Measurements from ENCODE around the gene MAGEC3. TPM values are rescaled to one million over a fixed set of nuclear protein-coding genes. Genes with fewer than 3 reads are reported as not detected.
"Not testable (repeated sequence)": the region's sequence is repeated elsewhere in the genome, so short reads cannot be mapped to it uniquely, and the experiment has no call there.

Gene MAGEC3, protein sequence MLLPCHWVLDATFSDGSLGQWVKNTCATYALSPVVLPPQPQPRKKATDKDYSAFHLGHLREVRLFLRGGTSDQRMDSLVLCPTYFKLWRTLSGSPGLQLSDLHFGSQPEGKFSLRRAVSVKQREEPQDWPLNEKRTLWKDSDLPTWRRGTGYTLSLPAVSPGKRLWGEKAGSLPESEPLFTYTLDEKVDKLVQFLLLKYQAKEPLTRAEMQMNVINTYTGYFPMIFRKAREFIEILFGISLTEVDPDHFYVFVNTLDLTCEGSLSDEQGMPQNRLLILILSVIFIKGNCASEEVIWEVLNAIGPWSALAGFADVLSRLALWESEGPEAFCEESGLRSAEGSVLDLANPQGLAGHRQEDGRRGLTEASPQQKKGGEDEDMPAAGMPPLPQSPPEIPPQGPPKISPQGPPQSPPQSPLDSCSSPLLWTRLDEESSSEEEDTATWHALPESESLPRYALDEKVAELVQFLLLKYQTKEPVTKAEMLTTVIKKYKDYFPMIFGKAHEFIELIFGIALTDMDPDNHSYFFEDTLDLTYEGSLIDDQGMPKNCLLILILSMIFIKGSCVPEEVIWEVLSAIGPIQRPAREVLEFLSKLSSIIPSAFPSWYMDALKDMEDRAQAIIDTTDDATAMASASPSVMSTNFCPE
- not detected in 2 replicates for total RNA-seq

DNA sequence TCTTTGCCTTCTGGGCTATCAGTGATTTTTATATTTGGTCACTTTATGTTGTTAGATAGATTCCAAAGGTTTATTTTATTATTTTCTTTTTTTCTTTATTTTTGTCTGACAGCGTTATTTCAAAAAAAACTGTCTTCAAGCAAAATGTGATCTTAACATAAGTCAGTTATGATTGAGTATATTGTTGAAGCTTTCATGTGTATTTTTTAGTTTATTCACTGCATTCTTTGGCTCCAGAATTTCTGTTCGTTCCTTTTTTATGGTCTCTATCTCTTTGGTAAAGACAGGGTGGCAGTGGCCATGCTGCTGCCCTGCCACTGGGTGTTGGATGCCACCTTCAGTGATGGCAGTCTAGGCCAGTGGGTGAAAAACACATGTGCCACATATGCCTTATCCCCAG is at the start of gene MAGEC3:
TSS of gene MAGEC3 (plus strand) at position 301 of the 400 bp plus-strand sequence. CDS start at position 301, 0 bp downstream.
- DNase-seq (ENCODE audit: low read depth, low spot score) = no peak

DNA sequence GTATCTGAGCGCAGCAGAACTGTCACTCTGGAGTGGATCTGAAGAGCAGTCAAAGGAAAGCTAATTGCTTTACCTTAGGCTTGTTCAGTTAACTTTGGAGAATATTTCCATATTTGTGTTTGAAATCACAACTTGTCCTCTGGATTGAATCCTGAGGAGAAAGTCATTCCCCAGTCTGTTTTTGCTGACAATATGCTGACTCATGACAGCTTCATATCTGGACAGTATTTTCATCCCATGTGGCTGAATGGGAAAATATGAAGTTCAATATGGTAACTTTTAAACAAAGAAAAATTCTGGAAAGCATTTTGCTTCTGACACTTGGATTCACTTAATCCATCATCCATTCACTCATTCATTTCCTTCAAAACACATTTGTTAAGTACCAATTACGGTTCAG is 46.3 kb upstream of the MAGEC3 start:
- DNase-seq (ENCODE audit: low read depth, low spot score) = no peak

DNA sequence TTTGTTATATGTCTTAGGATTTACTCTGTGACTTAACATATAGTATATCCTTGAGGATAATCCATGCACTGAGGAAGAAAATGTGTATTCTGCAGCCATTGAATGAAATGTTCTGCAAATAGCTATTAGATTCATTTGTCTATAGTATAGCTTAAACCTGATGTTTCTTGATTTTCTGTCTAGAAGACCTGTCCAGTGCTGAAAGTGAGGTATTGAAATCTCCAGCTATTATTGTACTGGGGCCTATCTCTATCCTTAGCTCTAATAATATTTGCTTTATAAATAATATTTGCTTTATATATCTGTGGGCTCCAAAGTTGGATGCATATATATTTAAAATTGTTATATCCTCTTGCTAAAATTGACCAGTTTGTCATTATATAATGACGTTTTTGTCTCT is 26.7 kb upstream of the MAGEC3 start:
- no peak for DNase-seq (ENCODE audit: low read depth, low spot score)

DNA sequence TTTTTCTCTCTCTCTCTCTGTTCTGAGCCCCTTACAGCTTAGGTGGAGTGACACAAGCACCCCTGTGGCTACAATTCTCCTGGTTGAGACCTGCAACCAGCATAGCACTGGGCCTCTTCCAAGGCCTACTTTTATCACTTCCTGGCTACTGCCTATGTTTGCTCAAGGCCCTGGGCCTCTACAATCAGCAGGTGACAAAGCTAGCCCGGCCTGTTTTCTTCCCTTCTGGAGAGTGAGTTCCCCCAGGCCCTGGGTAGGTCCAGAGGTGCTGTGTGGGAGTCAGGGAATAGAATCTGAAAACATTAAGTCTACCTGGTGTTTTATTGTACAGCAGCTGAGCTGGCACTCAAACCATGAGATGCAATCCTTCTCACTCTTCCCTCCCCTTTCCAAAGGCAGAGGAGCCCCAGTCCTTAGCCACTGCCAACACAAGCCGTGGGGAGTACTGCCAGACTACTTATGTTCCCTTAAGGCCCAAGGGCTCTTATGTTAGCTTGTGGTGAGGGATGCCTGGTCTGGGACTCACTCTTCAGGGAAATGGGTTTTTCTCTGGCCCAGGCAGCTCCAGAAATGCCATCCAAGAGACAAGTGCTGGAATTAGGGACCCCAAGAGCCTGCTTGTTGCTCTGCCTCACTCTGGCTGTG is 23.8 kb upstream of the MAGEC3 start:
- no peak for DNase-seq (ENCODE audit: low read depth, low spot score)

DNA sequence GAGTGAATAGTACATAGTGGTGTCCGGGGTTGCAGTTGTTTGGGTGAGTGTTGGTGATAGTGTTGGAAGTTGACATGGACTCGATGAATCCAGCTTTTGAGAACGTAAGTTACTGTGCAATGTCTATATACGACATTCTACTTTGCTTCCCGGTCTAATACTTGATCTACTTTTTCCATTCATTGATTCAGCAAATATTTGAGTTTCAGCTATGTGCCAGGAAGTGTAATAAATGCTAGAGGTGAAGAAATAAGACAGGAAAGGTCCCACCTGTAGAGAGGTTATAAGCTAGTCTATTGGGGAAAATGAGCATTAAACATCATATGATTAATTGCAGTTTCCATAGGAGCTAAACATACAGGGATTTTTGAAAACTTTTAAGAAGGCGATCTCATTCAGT is 22.2 kb upstream of the MAGEC3 start:
- no peak for DNase-seq (ENCODE audit: low read depth, low spot score)

DNA sequence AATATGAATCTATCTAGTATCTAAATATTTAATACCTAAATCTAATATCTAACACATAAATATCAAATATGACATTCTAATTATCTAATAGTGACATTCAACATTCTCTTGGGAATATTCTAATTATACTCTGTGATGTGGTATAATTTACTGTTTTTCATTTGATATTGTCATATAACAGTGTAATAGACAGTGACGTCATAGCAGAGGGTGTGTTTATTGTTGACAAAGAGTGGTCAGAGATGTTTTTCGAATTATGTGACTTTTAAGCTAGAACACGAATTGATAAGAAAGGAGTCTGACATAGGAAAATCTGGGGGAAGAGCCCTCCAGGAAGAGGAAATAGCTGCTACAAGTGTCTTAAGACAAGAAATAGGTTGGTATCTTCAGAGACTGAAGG is 5.9 kb upstream of the MAGEC3 start:
- no peak for DNase-seq (ENCODE audit: low read depth, low spot score)

DNA sequence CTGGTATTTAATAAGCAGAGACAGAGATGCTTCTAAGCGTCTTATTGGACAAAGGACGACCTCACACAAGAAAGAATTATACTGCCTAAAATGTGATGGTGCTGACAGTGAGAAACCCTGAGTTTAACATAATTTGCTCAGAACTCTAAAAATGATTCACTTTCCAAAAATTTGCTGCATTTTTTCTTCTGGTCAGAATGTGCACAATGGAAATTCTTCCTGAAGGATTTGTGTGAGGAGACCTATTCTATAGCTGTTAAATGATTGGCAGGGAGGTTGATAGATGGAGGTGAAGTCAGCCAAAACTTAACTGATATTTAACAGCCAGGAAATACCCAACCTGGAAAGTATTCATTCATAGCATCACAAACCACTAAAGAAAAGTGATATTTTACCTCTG is 1.7 kb downstream of the MAGEC3 start:
- DNase-seq (ENCODE audit: low read depth, low spot score) = no peak

DNA sequence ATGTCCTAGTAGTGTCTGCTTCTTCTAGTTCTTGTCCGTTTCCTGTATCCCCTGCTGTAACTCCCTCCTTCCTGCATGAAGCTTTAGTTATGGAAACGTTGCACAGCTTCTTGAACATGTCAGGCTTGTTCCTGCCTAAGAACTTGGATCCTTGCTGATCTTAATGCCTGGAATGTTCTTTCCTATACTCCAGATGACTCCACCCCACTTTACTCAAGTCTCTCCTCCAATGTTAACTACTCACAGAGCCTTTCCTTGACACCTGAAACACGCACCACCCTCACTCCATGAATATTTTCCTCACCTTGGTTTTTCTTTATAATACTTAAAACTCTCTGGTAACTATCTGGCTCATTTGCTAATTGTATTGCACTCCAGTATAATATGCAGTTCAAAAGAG is 19.4 kb downstream of the MAGEC3 start:
- DNase-seq (ENCODE audit: low read depth, low spot score) = no peak

DNA sequence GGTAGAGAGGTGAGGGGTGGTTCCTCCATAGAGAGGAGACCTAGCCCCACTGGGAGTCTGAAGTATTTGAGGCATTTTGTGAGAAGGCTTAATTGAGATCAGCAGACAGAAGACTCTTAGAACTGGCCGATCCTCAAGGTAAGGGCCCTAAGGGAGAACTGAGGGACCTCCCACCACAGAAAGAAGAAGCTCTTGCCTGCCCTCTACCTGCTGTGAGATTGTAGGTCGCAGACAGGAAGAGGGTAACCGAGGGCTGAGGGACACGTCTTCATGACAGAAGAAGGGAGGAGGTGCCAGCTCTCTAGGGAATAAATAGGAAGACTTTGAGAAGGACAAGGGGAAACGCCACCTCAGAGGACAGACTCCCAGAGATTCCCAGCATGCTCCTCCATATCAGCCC is 41.5 kb downstream of the MAGEC3 start:
- no peak for DNase-seq (ENCODE audit: low read depth, low spot score)

DNA sequence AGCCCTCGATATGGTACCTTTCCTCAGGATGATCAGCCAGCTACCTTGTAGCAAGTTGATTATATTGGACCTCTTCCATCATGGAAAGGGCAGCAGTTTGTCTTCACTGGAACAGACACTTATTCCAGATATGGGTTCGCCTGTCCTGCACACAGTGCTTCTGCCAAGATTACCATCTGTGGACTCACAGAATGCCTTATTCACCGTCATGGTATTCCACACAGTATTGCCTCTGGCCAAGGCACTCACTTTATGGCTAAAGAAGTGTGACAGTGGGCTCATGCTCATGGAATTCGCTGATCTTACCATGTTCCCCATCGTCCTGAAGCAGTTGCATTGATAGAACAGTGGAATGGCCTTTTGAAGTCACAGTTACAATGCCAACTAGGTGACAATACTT is 50.7 kb downstream of the MAGEC3 start:
- DNase-seq (ENCODE audit: low read depth, low spot score) = not testable (repeated sequence)

DNA sequence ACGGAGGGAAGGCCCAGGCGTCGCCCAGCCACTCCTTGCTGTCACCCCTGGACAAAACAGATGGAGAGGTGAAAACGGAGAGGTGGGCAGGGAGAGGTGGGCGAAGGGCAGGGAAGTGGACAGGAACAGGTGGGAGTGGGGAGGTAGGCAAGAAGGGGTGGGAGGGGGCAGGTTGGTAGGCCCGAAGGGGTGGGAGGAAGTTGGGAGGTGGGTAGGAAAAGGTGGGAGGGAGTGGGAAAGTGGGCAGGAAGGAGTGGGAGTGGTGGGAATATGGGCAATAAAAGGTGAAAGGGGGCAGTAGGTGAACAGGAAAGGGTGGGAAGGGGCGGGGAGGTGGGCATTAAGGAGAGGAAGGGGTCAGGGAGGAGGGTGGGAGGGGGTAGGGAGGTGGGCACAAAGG is 56.6 kb downstream of the MAGEC3 start:
- DNase-seq (ENCODE audit: low read depth, low spot score) = no peak

DNA sequence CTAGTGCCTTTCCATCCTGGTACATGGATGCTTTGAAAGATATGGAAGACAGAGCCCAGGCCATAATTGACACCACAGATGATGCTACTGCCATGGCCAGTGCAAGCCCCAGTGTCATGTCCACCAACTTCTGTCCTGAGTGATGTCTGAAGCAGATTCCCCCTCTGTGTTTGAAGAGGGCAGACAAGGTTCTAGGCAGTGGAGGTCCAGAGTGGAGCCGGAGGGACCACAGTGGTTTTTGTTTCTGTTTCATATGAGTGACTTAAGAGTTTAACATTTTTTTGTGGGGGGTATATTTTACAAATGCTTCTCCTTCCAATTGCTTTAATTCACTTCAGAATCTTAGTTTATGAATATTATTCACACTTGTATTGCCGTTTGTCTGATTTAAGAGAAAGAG is 59.6 kb downstream of the MAGEC3 start:
- no peak for DNase-seq (ENCODE audit: low read depth, low spot score)

DNA sequence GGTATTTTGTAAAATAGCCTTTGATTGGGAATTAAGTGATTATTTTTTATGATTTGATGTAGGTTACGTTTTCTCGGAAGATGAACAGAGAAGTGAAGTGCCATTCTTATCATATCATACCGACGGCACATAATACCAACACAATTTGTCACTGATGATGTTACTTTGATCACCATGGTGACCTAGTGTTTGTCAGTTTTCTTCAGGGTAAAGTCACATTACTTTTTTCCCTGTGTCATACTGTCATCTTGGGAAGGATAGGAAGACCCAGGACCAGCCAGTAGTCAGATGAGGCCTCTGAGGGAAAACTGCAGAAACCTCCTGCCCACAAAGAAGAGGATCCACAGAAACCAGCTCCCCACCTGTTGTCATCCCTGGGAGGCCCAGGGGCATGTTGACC is 64.2 kb downstream of the MAGEC3 start:
- no peak for DNase-seq (ENCODE audit: low read depth, low spot score)

DNA sequence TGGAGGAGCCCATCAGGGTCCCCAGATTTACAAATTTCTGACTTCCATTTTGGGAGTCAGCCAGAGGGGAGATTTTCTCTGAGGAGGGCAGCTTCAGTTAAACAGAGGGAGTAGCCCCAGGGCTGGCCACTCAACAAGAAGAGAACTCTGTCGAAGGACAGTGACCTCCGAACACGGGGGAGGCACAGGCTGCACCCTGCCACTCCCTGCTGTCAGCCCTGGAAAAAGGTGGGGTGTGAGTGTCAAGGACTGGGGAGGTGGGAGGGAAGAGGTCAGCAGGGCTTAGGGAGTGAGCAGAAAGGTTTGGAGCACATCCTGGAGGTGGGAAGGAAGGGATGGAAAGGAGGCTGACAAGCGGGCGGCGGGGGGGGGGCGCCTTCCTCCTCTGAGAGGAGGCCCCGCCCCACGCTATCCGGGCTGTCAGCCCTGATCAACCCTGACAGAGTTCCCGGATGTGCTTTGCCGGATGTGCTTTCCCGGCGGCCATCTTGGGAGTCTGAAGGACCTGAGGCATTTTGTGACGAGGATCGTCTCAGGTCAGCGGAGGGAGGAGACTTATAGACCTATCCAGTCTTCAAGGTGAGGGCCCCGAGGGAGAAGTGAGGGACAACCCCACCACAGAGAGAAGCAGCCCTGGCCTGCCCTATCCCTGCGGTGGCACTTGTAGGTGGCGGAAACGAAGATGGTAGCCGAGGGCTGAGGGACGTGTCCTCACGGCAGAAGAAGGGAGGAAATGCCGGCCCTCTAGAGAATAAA is 65.5 kb downstream of the MAGEC3 start, which contains the start of gene MAGEC1:
TSS of gene MAGEC1 (plus strand) at position 495 of the 756 bp plus-strand sequence. CDS start 1,179 bp downstream, outside the sequence.
- no peak for DNase-seq (ENCODE audit: low read depth, low spot score)

DNA sequence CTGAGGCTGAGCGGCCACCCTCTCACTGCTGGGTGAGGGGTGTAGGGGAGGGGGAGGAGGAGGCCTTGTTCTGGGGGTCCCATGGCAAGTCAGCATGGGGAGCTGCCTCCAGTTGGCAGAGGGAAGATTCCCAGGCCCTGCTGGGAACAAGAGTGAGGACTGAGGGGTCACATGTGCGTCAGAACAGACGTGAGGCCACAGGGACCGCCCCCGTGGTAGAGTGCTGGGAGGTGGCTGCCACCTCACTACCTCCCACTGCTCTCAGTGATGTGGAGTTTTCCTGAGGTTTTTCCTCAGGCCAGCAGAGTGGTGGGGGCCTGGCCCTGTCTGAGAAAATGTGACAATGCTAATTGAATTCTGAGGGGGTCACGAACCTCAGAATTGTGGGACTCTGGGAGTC is 66.1 kb downstream of the MAGEC3 start:
- no peak for DNase-seq (ENCODE audit: low read depth, low spot score)

DNA sequence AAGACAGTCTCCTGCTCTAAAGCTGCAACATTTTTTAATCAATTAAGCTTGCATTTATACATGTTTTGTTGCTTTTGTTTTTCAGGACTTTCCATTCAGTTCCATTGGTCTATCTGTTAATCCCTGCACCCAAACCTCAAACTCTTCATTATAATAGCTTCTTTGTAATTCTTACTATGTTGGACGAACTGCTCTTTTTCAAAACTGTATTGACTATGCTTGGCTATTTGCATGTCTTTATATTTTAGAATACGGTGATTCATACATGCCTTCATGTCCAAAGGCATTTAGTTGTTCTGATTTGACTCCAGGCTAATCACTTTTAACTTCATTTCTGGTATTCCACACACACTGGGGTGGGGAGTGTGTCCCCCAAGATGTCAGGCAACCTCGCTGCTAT is 79.7 kb downstream of the MAGEC3 start:
- DNase-seq (ENCODE audit: low read depth, low spot score) = no peak

DNA sequence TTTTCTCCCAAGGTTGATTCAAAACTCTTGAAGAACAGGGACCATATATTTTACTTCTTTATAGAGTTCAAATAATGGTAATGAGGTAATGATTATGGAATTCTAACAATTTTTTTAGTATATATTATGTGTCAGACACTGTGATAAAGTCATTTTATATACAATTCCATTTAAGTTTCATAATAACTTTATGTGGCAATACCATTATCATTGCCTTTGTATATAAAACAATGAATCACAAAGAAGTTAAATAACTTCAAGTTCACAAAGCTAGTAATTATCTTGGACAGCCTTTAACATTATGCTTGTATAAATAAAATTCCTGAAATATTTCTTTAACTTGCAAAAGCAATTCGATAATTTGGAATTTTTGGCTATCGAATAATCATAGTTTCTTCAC is 86.2 kb downstream of the MAGEC3 start:
- DNase-seq (ENCODE audit: low read depth, low spot score) = no peak

DNA sequence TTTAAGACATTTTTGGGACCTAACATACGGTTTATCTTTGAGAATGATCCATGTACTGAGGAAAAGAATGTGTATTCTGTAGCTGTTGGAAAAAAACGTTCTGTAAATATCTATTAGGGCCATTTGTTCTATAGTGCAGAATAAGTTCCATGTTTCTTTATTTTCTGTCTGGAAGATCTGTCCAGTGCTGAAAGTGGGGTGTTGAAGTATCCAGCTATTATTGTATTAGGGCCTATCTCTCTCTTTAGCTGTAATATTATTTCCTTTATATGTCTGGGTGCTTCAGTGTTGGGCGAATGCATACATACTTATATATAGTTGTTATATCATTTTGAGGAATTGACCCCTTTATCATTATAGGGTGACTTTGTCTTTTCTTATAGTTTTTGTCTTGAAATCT is 90.3 kb downstream of the MAGEC3 start:
- no peak for DNase-seq (ENCODE audit: low read depth, low spot score)

DNA sequence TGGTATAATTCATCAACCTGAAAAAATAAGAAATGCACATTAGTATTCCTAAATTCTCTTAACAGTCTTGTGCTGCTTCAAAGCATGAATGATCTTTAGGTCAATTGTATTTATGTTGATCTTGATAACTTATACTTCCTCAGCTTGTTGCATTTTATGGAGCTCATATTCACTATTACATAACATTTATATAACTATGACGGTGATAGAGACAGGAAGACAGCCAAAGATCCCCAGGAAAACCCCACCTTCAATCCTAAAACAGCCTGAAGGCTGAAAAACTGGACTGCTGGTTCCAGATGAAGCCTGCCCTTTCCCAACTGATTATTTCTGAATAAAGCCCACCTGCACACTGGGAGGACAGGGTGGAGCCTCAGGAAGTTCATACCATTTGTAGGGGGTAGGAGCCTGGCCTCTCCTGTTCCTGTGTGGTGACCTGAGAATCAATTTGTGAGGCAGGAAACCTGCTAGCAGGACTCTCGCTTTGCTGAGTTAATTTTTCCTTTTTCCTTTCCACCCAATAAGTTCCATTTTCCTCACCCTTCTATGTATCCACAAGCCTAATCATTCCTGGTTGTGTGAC is 96.0 kb downstream of the MAGEC3 start:
- DNase-seq (ENCODE audit: low read depth, low spot score) = no peak

DNA sequence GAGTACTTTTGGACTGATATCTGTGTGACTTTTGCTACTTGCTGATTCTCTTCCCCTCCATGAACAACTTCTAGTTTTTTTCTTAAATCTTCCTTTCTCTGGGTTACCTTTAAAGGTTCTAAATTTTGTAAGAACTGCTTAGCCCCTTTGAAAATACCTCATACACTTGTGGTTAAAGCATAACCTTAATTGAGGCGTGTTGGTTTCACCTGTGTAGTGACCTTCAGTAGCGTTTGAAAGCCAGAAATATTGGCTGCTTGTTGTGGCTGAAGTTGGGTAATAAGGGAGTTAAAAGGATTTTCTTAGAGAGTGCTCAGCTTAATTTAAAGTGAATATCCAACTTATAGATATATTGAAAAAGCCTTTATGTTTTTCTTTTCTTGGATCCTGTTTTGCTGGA is 97.5 kb downstream of the MAGEC3 start:
- DNase-seq (ENCODE audit: low read depth, low spot score) = no peak

DNA sequence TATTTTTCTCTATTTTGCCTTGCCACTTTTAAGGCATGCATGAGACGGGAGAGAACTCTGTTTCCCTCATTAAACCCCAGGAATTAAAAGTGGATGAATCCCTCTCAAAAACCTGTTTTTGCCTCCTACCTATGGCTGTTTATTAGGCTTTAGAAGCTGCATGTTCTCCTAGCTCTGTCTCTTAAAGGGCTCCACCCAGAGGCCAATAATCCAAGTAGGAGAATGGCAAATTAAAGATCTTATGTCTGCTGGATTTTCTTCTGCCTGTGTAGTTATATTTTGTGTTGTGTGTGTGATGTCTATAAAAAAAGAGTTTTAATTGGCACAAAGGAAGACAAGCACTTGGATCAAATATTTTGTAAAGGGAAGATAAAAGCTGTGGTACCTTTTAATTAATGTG is 98.0 kb downstream of the MAGEC3 start:
- DNase-seq (ENCODE audit: low read depth, low spot score) = no peak
